Urinary bladder (tissue), 4 donors: Measurements from ENCODE around the gene EDC4. TPM values are rescaled to one million over a fixed set of nuclear protein-coding genes. Genes with fewer than 3 reads are reported as not detected.

Experiments used
- DNase-seq: peaks from one replicate; pipeline ENCODE4 v3.0.0-alpha.2; 2015; ENCODE audit errors: extremely low spot score
- H3K27ac ChIP-seq: one replicate; pipeline ENCODE4 v1.5.1; 2013; ENCODE audit warnings: low read depth, mild to moderate bottlenecking, moderate library complexity
- H3K36me3 ChIP-seq: one replicate; pipeline ENCODE4 v1.6.1; 2013; ENCODE audit warnings: mild to moderate bottlenecking, moderate library complexity; ENCODE audit not compliant: insufficient read depth
- H3K4me1 ChIP-seq: one replicate; pipeline ENCODE4 v1.6.1; 2013; ENCODE audit warnings: mild to moderate bottlenecking, moderate library complexity; ENCODE audit not compliant: insufficient read depth
- H3K4me3 ChIP-seq: one replicate; pipeline ENCODE4 v1.5.1; 2013; ENCODE audit warnings: low read depth, low read length
- WGBS: extraction: QIAGEN DNeasy Blood & Tissue Kit; methylation state at CpG from one replicate; pipeline ENCODE4 v1.1.7; 2013; 5-methylcytosine and 5-hydroxymethylcytosine counted together
- polyA plus RNA-seq: library from polyadenylated mRNA; stranded (reverse); fragments of 200-250 nt; gene quantifications from one replicate; pipeline ENCODE4 v1.2.3, GENCODE V29; 2013
- total RNA-seq: library from RNA; depleted of rRNA; stranded (reverse); fragments of >200 nt; gene quantifications from one replicate; pipeline ENCODE4 v1.2.3, GENCODE V29; 2014
- donor health status: healthy with polysubstance abuse.
- donor health status: healthy.

EDC4 gene
- total and polyA plus RNA-seq, 2 donors: 31.8 to 43.2 TPM

- WGBS: under 1% methylated on average over 67 of the region's 67 CpGs
- no peaks in the 10 kb centered on the region for H3K4me1 ChIP-seq
- DNase-seq: no peak
- peak overlapping the region; percentile 99 for H3K27ac ChIP-seq
- no peaks in the 10 kb centered on the region for H3K36me3 ChIP-seq
- peak overlapping the region; percentile 59 for H3K4me3 ChIP-seq
Measured at GRCh38 chr16:67842509-67843342, 30.1 kb upstream of the EDC4 start.

GRCh38 chr16:67843343-67843765 is 29.5 kb upstream of the EDC4 start:
- H3K4me1 ChIP-seq: peaks cover 3% of the 10 kb centered on the region
- WGBS: 3% methylated on average over 11 of the region's 11 CpGs

GRCh38 chr16:67844497-67844896 is 28.4 kb upstream of the EDC4 start:
- DNase-seq: no peak
- no peak overlapping the region for H3K4me3 ChIP-seq
- H3K36me3 ChIP-seq: no peaks in the 10 kb centered on the region
- WGBS: 55% methylated on average over 4 of the region's 4 CpGs
- peaks cover 3% of the 10 kb centered on the region for H3K4me1 ChIP-seq
- no peak overlapping the region for H3K27ac ChIP-seq

More at GRCh38 chr16:67843343-67843765, 29.5 kb upstream of the EDC4 start:
- no peak for DNase-seq
- no peak overlapping the region for H3K27ac ChIP-seq
- H3K4me3 ChIP-seq: peak overlapping the region; percentile 59
- H3K36me3 ChIP-seq: no peaks in the 10 kb centered on the region

- peaks cover 3% of the 10 kb centered on the region for H3K4me1 ChIP-seq
Measured at GRCh38 chr16:67845291-67846062, 27.4 kb upstream of the EDC4 start.

GRCh38 chr16:67846063-67846319 is 26.9 kb upstream of the EDC4 start:
- no peak for DNase-seq
- peaks cover 3% of the 10 kb centered on the region for H3K4me1 ChIP-seq
- H3K27ac ChIP-seq: peak overlapping the region; percentile 84
- no peaks in the 10 kb centered on the region for H3K36me3 ChIP-seq
- WGBS: 8% methylated on average over 2 of the region's 2 CpGs
- peak overlapping the region; percentile 90 for H3K4me3 ChIP-seq

More at GRCh38 chr16:67845291-67846062, 27.4 kb upstream of the EDC4 start:
- no peak for DNase-seq
- 67% methylated on average over 5 of the region's 5 CpGs for WGBS
- no peaks in the 10 kb centered on the region for H3K36me3 ChIP-seq
- H3K27ac ChIP-seq: peak overlapping the region; percentile 13
- H3K4me3 ChIP-seq: no peak overlapping the region

- Histone ChIP-seq H3K27ac (peak within 1 kb of the TSS; percentile 84), H3K36me3 (no peaks in the 10 kb centered on the region), H3K4me1 (peaks cover 3% of the 10 kb centered on the region), H3K4me3 (peak within 1 kb of the TSS; percentile 90)
- peak; percentile 90 for DNase-seq
- under 1% methylated on average over 57 of the region's 57 CpGs for WGBS
Measured at GRCh38 chr16:67846320-67847063, 26.4 kb upstream of the EDC4 start, which contains the start of gene NUTF2. NUTF2 (plus strand) TSS chr16:67846933; CDS start chr16:67865131, 18,198 bp downstream.

- Histone ChIP-seq H3K4me1 (peaks cover 3% of the 10 kb centered on the region), H3K4me3 (peak within 1 kb of the TSS; percentile 90), H3K36me3 (no peaks in the 10 kb centered on the region), H3K27ac (peak within 1 kb of the TSS; percentile 84)
- WGBS: under 1% methylated on average over 58 of the region's 62 CpGs
- no peak for DNase-seq
Measured at GRCh38 chr16:67847064-67847861, 25.6 kb upstream of the EDC4 start, which contains the start of gene CENPT. CENPT (minus strand) TSS chr16:67847693; CDS start chr16:67833859, 13,834 bp downstream.

- Histone ChIP-seq H3K4me3 (peak overlapping the region; percentile 90), H3K27ac (no peak overlapping the region), H3K4me1 (peaks cover 3% of the 10 kb centered on the region), H3K36me3 (no peaks in the 10 kb centered on the region)
- WGBS: 90% methylated on average over 11 of the region's 11 CpGs
- no peak for DNase-seq
Measured at GRCh38 chr16:67848118-67848517, 24.7 kb upstream of the EDC4 start.

- Histone ChIP-seq H3K36me3 (no peaks in the 10 kb centered on the region), H3K27ac (no peak overlapping the region), H3K4me3 (no peak overlapping the region), H3K4me1 (peaks cover 3% of the 10 kb centered on the region)
- 97% methylated on average over 3 of the region's 3 CpGs for WGBS
- no peak for DNase-seq
Measured at GRCh38 chr16:67853670-67854069, 19.2 kb upstream of the EDC4 start.

- no peak for DNase-seq
- Histone ChIP-seq H3K36me3 (no peaks in the 10 kb centered on the region), H3K4me1 (peaks cover 3% of the 10 kb centered on the region), H3K27ac (no peak overlapping the region), H3K4me3 (no peak overlapping the region)
- WGBS: 79% methylated on average over 10 of the region's 10 CpGs
Measured at GRCh38 chr16:67855789-67856188, 17.1 kb upstream of the EDC4 start.

GRCh38 chr16:67856927-67857546 is 15.8 kb upstream of the EDC4 start:
- DNase-seq: no peak
- Histone ChIP-seq H3K27ac (peak overlapping the region; percentile 65), H3K36me3 (no peaks in the 10 kb centered on the region), H3K4me3 (no peak overlapping the region), H3K4me1 (peaks cover 3% of the 10 kb centered on the region)
- WGBS: 89% methylated on average over 5 of the region's 5 CpGs

- 48% methylated on average over 3 of the region's 3 CpGs for WGBS
- H3K4me1 ChIP-seq: peaks cover 3% of the 10 kb centered on the region
- peak overlapping the region; percentile 67 for H3K27ac ChIP-seq
- H3K36me3 ChIP-seq: no peaks in the 10 kb centered on the region
- H3K4me3 ChIP-seq: no peak overlapping the region
- DNase-seq: peak; percentile 80
Measured at GRCh38 chr16:67857547-67858233, 15.2 kb upstream of the EDC4 start.
